Osteocyte (in vitro differentiated cells): ENCODE results near the gene GPSM1. TPM values are rescaled to one million over a fixed set of nuclear protein-coding genes. Genes with fewer than 3 reads are reported as not detected.

Experiments
- DNase-seq: peaks from one replicate; pipeline ENCODE4 v3.0.0; 2021; ENCODE audit warnings: mixed read lengths; ENCODE audit not compliant: unreplicated experiment; ENCODE audit errors: extremely low spot score
- H3K27ac Mint-ChIP-seq: one replicate; pipeline ENCODE4 v1.8.0; 2021; ENCODE audit warnings: mild to moderate bottlenecking, mixed read lengths; ENCODE audit not compliant: unreplicated experiment
- H3K27me3 Mint-ChIP-seq: one replicate; pipeline ENCODE4 v1.8.0; 2021; ENCODE audit warnings: mixed read lengths; ENCODE audit not compliant: unreplicated experiment
- H3K36me3 Mint-ChIP-seq: one replicate; pipeline ENCODE4 v1.8.0; 2021; ENCODE audit warnings: mixed read lengths; ENCODE audit not compliant: unreplicated experiment
- H3K4me1 Mint-ChIP-seq: one replicate; pipeline ENCODE4 v1.8.0; 2021; ENCODE audit warnings: mixed read lengths; ENCODE audit not compliant: unreplicated experiment
- H3K4me3 Mint-ChIP-seq: one replicate; pipeline ENCODE4 v1.8.0; 2021; ENCODE audit warnings: mild to moderate bottlenecking, moderate library complexity, mixed read lengths; ENCODE audit not compliant: unreplicated experiment
- H3K9me3 Mint-ChIP-seq: one replicate; pipeline ENCODE4 v1.8.0; 2021; ENCODE audit warnings: mixed read lengths; ENCODE audit not compliant: unreplicated experiment
- total RNA-seq: library from RNA; stranded (reverse); gene quantifications from 2 replicates; pipeline ENCODE4 v1.2.1, GENCODE V29; 2021
- TF ChIP-seq, protein P1 (sequence below): fragments of 200-600 bp; sonication (generic); IDR thresholded peaks from 2 replicates; pipeline ENCODE4 v1.5.0; 2021; ENCODE audit warnings: antibody characterized with exemption, mild to moderate bottlenecking, moderate library complexity

The GPSM1 gene
- total RNA-seq, 1 donor from 2014 or later, result 37.1 TPM

DNA sequence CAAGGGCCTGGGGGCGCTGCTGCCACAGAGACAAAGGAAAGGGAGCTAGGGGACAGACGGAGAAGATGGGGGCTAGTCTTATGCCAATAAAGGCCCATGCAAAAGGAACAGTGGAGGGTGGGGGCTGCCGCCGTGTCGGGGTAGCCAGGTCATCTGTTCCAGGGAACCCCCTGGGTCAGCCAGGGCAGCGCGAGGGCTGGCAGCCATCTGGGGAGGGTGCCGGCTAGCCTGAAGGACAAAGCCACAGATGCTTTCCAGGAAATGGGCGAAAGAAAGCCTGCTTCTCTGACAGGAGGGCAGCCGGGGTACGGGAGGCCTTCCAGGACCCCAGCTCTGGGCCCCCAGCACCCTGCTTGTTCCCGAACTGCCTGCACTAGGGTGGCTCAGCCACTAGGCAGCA is 47.8 kb downstream of the GPSM1 start:
- Mint-ChIP-seq H3K27ac (no peak overlapping the region), H3K27me3 (no peaks in the 10 kb centered on the region), H3K36me3 (no peaks in the 10 kb centered on the region), H3K4me1 (peaks cover 16% of the 10 kb centered on the region), H3K9me3 (no peaks in the 10 kb centered on the region), H3K4me3 (no peak overlapping the region)
- TF ChIP-seq, protein P1, sequence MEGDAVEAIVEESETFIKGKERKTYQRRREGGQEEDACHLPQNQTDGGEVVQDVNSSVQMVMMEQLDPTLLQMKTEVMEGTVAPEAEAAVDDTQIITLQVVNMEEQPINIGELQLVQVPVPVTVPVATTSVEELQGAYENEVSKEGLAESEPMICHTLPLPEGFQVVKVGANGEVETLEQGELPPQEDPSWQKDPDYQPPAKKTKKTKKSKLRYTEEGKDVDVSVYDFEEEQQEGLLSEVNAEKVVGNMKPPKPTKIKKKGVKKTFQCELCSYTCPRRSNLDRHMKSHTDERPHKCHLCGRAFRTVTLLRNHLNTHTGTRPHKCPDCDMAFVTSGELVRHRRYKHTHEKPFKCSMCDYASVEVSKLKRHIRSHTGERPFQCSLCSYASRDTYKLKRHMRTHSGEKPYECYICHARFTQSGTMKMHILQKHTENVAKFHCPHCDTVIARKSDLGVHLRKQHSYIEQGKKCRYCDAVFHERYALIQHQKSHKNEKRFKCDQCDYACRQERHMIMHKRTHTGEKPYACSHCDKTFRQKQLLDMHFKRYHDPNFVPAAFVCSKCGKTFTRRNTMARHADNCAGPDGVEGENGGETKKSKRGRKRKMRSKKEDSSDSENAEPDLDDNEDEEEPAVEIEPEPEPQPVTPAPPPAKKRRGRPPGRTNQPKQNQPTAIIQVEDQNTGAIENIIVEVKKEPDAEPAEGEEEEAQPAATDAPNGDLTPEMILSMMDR, result no peak
- no peak for DNase-seq

DNA sequence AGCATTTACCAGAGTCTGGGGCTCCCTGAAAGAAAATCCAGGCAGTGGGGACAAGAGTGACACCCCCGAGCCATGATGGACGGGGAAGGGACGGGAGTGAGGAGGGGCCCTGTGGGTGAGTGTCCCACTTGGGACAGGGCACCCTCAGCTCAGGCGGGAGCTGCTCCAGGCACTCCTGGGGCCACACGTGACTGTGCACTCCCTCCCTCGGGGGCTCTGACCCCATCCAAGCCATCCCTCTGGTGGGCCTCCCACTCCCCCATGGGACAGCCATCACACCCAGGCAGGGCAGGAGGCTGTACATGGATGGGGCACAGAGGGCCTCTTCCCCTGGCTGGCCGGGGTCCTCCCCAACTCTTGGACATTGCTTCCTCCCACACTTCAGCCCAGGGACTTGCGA is 49.1 kb downstream of the GPSM1 start:
- peaks cover 16% of the 10 kb centered on the region for H3K4me1 Mint-ChIP-seq
- TF ChIP-seq, protein P1, result no peak
- no peak for DNase-seq

DNA sequence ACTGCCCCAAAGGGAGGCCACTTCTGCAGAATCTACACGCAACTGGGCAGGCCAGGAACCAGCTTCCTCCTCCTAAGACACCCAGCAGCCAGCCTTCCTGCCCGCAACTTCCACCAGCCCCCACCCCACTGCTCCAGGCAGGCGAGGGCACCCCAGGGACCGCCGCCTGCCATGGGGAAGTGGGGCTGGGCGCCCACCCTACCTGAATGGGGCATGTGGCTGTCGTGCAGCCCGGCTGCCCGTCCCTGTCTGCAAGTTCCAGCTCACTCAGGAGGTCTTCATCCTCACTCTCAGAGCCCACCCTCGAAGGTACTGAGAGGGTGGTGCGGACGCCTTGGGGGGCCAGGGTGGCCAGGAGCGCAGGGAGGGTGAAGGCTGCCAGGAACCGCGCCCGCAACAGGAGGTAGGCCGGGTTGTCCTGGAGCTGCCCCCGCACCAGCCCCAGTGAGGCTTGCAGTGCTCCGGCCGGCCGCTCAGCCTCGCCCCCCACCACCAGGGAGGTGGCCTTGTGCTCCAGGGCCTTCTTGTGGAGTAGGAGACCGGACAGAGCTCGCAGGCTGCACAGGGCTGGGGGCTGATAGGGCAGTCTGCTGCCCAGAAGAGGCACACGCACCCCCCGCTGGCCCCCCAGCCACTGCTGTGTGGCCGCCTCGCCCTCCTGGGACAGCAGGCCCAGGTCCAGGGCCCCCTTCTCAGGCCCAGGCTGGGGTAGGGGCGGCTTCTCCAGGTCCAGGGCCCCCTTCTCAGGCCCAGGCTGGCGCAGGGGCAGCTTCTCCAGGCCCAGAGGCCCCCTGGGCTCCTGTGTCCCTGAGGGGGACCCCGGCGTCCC is 50.2 kb downstream of the GPSM1 start:
- TF ChIP-seq, protein P1, result no peak
- Mint-ChIP-seq H3K4me3 (no peak overlapping the region), H3K9me3 (no peaks in the 10 kb centered on the region), H3K4me1 (peaks cover 9% of the 10 kb centered on the region), H3K36me3 (peaks cover 5% of the 10 kb centered on the region), H3K27me3 (no peaks in the 10 kb centered on the region), H3K27ac (no peak overlapping the region)
- DNase-seq, result no peak

More for the DNA sequence above, 49.1 kb downstream of the GPSM1 start:
- no peak overlapping the region for H3K4me3 Mint-ChIP-seq
- H3K36me3 Mint-ChIP-seq, result peaks cover 2% of the 10 kb centered on the region
- no peak overlapping the region for H3K27ac Mint-ChIP-seq
- H3K9me3 Mint-ChIP-seq, result no peaks in the 10 kb centered on the region
- H3K27me3 Mint-ChIP-seq, result no peaks in the 10 kb centered on the region

DNA sequence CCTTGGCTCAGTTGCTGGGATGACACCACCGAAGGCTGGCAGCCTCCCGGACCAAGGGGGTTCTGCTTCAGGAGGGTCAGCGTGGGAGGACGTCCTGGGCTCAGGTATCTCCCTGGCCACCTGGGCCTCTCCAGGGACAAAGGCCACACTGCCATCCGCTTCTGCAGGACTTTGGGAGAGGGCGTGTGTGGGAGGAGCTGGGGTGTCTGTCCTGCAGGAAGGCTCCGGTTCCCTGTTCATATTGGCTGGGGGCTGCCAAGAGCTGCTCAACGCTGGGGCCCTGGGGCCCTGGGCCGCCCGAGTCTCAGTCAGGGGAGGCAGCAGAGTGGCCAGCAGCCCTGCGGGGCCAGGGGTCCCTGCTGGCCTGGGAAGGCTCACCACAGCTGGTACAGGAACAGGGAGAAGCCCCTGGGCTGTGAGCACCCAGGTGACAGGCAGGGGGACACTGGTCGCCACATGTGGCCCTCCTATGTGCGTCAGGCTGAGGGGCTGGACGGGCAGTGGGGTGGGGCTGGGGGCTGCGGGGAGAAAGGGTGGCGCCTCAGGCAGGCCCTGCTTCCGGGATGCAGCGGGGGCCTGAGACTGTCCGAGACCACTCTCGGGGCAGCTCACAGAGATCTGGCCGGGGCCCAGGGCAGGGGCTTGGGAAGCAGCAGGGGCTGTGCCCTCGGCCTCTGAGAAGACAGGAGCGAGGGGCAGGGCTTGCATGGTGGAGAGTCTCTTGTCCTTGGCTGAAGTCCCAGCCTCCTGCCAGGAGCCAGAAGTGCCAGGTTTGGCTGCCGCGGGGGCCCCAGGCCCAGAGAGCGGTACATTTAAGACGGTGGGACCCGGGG is 51.0 kb downstream of the GPSM1 start:
- Mint-ChIP-seq H3K9me3 (no peaks in the 10 kb centered on the region), H3K4me3 (no peak overlapping the region), H3K4me1 (peaks cover 1% of the 10 kb centered on the region), H3K27me3 (no peaks in the 10 kb centered on the region), H3K27ac (no peak overlapping the region), H3K36me3 (peaks cover 5% of the 10 kb centered on the region)
- TF ChIP-seq, protein P1, result no peak
- no peak for DNase-seq

DNA sequence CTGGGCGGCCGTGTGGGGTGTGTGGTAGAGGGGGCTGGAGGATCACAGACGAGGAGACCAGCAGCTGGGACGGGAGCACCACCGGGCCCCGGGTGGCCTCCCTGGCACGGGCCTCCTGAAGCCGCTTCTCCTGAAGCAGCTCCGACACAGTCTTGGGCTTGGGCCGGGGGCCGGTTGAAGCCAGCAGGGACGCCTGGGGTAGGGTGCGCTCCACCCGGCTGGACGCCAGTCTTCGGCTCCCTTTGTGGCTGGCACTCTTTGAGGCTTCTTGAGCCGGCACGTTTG is 51.6 kb downstream of the GPSM1 start:
- Mint-ChIP-seq H3K27ac (no peak overlapping the region), H3K9me3 (no peaks in the 10 kb centered on the region), H3K4me3 (no peak overlapping the region), H3K27me3 (no peaks in the 10 kb centered on the region), H3K36me3 (peaks cover 5% of the 10 kb centered on the region), H3K4me1 (no peaks in the 10 kb centered on the region)
- no peak for DNase-seq
- TF ChIP-seq, protein P1, result no peak
